GM06990 (cell line): Measurements from ENCODE around the gene GMPPB.
"Not testable (repeated sequence)": the region's sequence is repeated elsewhere in the genome, so short reads cannot be mapped to it uniquely, and the experiment has no call there.

Experiments used
- DNase-seq: peaks from one replicate; pipeline ENCODE4 v3.0.0-alpha.2; 2011; ENCODE audit not compliant: insufficient read length; ENCODE audit errors: extremely low read depth
- H3K27me3 ChIP-seq: replicated peaks from 2 replicates; pipeline ENCODE4 v1.6.0; 2011; ENCODE audit warnings: low read length; ENCODE audit not compliant: control insufficient read depth, insufficient read depth
- H3K36me3 ChIP-seq: 2 replicates; pipeline ENCODE4 v1.5.1; 2011; ENCODE audit warnings: low read length; ENCODE audit not compliant: control insufficient read depth, insufficient read depth
- H3K4me3 ChIP-seq: replicated peaks from 2 replicates; pipeline ENCODE4 v1.5.1; 2011; ENCODE audit warnings: low read depth, mild to moderate bottlenecking, control low read depth, low read length
- TF ChIP-seq, protein P1 (sequence below): IDR thresholded peaks from 2 replicates; pipeline ENCODE4 v1.5.1; 2011; ENCODE audit warnings: low read length, control low read depth, mild to moderate bottlenecking, inconsistent platforms; ENCODE audit not compliant: insufficient read depth, poor library complexity, severe bottlenecking

Gene GMPPB

DNA sequence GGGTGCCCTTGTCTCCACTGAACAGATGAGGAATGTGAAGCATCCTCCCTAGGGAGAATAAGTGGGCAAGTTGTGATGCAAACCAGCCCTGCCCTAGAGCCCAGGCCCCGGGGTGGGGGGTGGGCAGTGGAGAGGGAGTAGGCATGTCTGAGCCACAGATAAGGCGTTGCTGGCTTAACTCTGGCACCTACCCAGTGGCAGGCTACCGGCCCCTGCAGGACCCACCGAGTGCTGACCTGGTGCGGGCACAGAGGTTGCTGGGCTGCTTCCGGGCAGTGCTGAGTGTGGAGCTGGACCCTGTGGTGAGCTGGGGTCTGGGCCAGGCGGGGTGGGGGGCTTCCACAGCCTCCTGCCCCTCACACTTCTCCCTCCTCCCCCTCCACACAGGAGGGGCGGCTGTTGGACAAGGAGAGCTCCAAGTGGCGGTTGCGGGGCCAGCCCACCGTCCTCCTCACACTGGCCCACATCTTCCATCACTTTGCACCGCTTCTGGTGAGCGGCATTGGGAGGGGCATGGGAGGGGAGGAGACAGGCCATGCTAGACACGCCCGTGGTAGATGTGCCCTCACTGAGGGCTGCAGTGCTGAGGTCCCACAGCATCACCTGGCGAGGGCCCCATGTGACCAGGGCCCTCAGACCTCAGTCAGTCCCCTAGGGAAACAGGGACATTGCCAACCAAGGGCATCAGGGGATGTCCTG, 24.3 kb downstream of the GMPPB start:
- Histone ChIP-seq H3K4me3 (no peak overlapping the region), H3K36me3 (peaks cover 29% of the 10 kb centered on the region), H3K27me3 (no peaks in the 10 kb centered on the region)
- TF ChIP-seq, protein P1, sequence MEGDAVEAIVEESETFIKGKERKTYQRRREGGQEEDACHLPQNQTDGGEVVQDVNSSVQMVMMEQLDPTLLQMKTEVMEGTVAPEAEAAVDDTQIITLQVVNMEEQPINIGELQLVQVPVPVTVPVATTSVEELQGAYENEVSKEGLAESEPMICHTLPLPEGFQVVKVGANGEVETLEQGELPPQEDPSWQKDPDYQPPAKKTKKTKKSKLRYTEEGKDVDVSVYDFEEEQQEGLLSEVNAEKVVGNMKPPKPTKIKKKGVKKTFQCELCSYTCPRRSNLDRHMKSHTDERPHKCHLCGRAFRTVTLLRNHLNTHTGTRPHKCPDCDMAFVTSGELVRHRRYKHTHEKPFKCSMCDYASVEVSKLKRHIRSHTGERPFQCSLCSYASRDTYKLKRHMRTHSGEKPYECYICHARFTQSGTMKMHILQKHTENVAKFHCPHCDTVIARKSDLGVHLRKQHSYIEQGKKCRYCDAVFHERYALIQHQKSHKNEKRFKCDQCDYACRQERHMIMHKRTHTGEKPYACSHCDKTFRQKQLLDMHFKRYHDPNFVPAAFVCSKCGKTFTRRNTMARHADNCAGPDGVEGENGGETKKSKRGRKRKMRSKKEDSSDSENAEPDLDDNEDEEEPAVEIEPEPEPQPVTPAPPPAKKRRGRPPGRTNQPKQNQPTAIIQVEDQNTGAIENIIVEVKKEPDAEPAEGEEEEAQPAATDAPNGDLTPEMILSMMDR: no peak
- no peak for DNase-seq

DNA sequence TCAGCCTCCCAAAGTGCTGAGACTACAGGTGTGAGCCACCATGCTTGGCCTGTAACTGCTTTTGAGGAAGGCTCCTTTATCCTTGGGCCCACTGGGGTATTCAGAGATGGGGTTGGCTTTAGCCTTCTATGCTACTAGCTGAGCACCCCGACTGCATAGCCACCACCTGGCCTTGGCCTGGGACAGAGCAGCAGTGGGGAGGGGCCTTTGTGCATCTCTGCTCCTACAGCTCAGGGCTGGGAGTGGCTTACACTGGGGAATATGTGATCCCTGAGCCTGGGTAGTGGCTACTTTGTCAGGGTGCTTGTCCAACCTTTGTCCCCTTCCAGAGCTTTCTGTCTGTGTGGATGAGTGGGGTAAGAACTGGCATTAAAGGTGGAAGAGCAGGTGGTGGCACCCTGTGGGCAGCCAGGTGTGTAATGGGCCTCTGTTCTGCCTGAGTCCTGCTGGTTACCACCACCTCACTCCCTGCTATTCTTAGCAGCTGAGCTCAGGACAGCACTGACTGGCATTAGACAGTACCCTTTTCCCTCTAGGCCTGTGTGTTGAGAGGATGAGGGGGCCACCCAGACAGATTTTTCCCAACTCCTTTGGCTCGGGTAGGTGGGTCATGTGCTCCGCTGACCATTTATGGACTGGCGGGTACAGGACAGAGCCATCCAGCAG, 28.3 kb downstream of the GMPPB start:
- peaks cover 13% of the 10 kb centered on the region for H3K36me3 ChIP-seq
- DNase-seq, H3K4me3 ChIP-seq, H3K27me3 ChIP-seq: not testable (repeated sequence)

DNA sequence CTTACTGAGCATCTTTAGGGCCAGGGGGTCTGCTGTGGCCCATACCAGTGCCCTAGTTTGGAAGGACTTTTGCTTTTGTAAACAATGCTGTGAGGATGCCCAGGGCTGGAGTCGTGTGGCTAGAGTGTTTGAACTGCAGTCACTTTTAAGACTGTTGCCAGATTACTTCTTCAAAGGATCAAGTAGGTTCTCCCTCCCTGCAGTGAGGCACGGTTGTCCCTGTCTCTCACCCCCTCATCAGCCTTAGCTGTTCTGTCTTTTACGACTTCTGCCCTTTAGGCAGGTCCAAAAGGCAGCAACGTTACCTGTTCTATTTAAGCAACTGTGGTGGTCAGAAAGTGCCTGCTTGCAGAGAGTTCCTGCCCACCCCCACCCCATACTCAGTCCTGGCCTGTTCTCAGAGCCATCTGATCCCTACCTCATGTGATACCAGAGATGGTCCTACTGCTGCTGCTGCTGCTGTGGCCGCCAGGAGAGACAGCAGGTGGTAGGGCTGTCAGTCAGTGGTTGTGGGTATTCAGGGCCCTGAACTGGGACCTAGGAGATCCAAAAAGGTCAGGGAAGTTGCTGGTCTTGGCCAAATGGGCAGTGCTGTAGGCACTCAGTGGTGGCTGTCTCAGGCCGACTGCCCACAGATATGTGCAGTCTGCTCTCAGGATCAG, 29.2 kb downstream of the GMPPB start:
- H3K36me3 ChIP-seq, H3K27me3 ChIP-seq, DNase-seq, H3K4me3 ChIP-seq: not testable (repeated sequence)

DNA sequence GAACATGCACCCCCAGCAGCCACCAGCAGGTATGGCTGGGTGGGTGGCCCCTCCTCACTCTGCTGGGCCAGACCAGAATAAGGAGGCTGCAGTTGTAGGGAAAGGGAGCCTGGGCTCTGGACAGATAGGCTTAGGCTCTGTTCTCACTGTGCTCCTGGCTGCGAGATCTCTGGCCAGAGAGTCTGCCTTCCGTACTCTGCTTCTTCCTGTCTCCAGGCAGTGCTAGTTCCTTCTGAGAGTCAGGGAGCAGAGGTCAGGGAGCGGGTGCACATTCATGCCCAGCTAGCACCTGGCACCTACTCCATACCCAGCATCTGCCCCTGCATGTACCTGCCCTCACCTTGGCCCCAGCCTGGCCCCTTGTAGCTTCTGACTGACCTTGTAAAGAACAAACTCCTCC, 32.3 kb downstream of the GMPPB start:
- not testable (repeated sequence) for H3K27me3 ChIP-seq, H3K4me3 ChIP-seq

DNA sequence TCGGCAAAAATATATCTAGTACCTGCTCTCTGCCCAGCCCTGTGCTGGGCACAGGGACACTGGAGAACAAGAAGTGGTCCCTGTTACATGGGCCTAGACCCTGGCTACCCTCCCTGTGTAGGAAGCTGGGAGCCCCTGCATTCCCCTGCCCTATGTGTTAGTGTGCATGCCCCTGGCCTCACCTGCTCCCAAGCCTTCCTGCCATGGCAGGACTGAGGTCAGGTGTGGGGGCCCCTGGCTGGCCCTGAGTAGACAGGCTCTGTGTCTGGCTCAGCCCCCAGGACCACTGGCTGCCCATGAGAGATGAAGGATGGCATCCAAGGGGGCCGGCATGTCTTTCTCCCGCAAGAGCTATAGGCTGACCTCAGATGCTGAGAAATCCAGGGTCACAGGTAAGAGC, 32.9 kb downstream of the GMPPB start:
- not testable (repeated sequence) for DNase-seq, H3K27me3 ChIP-seq, H3K36me3 ChIP-seq, H3K4me3 ChIP-seq

More for the DNA sequence above, 32.3 kb downstream of the GMPPB start:
- not testable (repeated sequence) for DNase-seq, H3K36me3 ChIP-seq

DNA sequence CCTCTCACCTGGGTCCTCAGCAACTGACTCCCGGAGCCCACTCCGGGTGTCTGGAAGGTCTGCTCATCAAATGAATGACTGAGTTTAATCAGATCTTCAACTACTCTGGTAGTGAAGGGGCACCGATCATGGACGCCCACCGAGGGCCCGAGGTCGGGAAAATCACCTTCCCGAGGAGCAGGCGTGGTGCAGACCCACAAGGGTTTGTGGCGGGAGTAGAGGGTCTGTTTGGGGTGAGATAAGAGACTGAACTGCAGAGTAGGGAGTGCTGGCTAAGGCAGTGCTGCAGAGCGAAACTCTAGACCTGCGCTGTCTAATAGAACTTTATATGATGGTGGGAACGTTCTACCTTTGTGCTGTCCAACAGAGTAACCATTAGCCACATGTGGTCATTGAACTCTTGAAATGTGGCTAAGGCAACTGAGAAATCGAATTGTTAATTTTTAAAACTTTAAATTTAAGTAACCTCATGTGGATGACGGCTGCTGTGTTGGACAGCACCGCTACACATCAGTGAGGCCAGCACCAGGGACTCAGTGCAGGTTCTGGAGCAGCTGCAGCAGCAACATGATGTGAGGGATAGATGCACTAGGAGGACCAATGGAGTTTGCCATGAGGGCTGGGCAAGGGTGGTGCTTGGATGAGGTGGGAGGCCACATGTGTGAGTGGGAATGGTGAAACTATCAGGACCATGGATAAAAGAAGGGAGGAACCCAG, 33.7 kb downstream of the GMPPB start:
- H3K36me3 ChIP-seq, DNase-seq, H3K27me3 ChIP-seq: not testable (repeated sequence)
- H3K4me3 ChIP-seq: peak overlapping the region; percentile 90

DNA sequence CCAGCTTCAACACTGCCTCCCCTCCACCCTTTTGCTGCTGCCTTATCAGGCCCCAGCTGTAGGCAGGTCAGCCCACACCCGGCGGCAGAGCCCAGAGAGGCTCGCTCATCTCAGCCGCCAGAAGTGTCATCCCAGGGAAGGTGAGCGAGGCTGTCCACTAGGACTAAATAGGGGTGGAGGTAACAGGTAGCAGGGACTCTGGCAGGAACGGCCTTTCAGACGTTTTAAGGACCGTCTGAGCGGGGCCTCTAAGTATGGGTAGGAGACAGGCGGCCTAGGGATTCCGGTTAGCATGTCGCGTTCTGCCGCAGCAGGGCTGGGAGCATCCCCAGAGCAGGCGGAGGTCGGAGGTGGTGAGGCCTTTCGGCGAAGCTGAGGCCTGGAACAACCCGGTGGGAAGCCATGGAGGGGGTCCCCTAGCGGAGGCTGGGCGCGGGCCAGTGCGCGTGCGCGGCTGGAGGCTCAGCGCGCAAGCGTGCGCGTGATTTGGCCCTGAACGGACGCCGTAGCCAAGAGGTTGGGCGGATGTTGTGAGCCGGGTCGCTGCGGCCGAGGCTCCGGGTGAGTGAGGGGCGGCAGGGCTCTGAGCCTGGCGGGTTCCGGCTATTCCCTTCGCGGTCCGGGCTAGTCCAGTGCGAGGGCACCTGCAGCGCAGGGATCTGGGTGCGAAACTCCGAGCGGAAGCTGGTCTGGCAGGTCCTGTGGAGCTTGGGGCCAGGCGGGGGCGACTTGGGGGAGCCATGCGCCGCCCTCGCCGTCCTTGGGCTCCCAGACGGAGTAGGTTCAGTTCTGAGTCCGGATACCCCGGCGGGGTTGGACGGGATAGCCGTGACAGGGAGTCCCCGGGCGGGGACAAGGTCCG, 34.5 kb downstream of the GMPPB start, which contains the start of the genes MST1 and RNF123:
TSS of gene MST1 (minus strand) at position 429 of the 862 bp plus-strand sequence. CDS start 783 bp downstream, outside the sequence.
TSS of gene RNF123 (plus strand) at position 512 of the 862 bp plus-strand sequence. CDS start 1,609 bp downstream, outside the sequence.
- Histone ChIP-seq H3K36me3 (peaks cover under 1% of the 10 kb centered on the region; the same call in 1 of the 2 replicates), H3K4me3 (peak within 1 kb of the TSS; percentile 90), H3K27me3 (no peaks in the 10 kb centered on the region)
- DNase-seq: peak; percentile 94
- TF ChIP-seq, protein P1: peak; percentile 53

DNA sequence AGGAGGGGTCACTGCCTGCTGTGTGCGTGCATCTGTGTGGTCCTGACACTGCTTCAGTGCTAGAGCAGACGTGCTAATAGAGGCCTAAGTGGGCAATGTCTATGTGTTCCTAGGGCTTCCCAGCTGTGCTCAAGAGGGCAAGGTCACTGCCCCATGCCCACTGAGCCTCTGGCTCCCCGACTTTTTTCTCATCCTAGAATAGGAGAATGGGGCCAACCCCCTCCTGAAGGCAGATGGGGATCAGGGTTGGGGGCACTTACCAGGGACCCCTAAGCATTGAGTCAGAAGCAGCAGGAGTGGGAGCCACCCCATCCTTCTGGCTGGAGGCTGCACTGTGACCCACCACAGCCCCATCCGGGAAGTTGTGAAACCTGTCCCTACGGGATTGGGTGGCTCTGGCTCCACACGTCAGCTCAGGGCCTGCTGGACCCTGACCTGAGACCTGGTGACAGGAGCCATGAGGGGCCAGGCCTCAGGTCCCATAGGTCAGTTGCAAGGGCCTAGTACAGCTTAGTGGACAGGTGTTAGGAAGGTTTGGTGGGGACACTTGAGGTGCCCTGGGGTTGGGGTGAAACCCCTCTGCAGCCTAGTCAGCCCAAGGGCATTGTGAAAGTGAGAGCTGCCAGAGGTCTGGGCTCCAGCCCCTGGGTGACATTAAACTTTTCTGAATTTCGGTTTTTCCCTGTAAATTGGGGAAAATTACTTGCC, 35.3 kb downstream of the GMPPB start:
- not testable (repeated sequence) for H3K36me3 ChIP-seq, H3K27me3 ChIP-seq, DNase-seq
- peak overlapping the region; percentile 90 for H3K4me3 ChIP-seq

DNA sequence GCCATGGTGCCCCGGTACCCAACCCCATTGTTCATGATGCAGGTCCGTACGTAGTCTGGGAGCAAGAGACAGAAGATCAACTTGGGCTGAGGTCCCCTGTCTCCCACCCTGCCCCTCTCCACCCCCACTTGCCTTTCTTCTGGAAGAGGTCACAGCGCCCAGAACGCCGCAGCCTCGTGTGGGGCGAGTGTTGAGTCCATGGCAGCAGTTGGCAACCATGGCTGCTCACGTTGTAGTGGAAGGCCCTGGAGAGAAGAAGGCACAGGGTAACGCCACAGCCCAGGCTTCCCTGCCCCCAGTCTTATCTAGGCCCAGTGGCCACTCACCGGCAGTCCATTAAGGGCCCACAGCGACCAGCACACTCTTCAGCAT, 36.3 kb downstream of the GMPPB start:
- H3K4me3 ChIP-seq, DNase-seq: not testable (repeated sequence)

DNA sequence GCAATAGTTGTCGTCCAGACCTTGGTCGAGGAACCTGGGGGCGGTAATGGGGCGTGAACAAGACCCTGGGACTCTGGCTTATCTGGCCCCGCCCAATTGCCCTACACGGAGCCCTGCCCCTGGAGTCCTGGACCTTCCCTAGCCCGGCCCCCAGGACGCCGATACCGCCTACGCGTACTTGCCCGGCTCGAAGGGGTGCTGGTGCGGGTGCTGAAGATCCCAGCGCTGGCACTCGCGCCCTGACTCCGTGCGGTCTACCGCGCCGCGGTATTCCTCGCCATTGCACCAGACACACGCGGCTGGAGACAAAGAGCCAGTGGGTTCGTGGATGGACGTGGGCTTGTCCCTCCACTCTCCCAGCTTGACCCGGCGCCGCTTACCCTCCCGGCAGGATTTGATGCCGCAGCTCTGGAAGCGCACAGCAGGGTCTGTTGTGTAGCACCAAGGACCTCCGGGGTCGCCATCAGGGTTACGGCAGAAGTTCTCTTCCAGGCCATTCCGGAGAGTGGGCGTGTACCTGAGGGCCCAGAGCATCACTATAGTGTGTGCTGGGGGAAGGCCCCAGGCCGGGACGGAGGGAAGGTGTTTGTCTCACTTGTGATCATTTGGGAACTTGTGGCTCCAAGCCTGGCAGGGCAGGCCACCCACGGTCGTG, 36.9 kb downstream of the GMPPB start:
- not testable (repeated sequence) for H3K4me3 ChIP-seq, DNase-seq, H3K27me3 ChIP-seq
- H3K36me3 ChIP-seq: peaks cover 17% of the 10 kb centered on the region

More for the DNA sequence above, 36.3 kb downstream of the GMPPB start:
- H3K27me3 ChIP-seq: not testable (repeated sequence)
- peaks cover 13% of the 10 kb centered on the region for H3K36me3 ChIP-seq
